ENCODE measurements around the gene FAM181A. TPM values are rescaled to one million over a fixed set of nuclear protein-coding genes. Genes with fewer than 3 reads are reported as not detected.
A peak's percentile ranks its signal among the peaks of the same experiment; 100 is the strongest.

Gene FAM181A
- total and polyA plus RNA-seq, 10 of the 15 experiments (the other 5 are each of a cell fraction or from before 2014, with no cell fraction given): not detected

DNA sequence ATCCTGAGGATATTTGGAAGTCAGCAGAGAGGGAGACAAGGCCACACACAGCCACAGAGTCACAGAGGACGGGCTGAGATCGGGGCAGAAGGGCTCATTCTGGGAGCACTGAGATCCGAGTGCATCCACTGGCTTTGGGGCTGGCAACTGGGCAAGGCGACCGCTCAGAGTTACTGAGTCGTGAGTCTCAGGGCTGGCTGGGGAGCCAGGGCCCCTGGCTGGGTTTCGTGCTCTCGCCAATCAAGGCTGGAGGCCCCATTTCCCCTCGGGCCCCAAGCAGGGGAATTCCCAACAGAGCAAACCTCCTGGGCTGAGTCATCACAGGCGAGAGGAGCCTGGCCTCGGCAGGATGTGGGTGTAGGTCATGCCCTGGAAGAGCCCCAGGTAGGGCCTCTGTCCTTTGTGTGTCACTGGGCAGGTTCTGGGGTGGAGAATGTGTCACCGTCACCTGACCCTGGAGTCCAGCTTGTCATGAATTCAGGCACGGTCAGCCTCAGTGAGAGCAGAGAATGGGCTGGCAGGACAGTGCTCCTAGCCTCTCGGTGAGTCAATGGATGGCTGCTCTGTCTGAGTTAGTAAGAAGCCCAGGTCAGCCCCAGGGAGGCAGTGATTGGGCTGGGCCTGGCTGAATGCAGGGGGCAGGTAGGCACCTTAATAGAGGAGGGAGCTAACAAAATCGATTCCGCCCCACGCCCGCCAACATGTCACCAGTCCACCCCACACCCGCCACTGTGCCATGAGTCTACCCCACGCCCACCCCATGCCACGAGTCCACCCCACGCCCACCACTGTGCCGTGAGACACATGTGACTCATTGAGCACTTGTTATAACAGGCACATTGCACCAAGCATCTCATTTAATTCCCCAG lies 32.3 kb downstream of the FAM181A start (continued):
- TF ChIP-seq, protein P1, sequence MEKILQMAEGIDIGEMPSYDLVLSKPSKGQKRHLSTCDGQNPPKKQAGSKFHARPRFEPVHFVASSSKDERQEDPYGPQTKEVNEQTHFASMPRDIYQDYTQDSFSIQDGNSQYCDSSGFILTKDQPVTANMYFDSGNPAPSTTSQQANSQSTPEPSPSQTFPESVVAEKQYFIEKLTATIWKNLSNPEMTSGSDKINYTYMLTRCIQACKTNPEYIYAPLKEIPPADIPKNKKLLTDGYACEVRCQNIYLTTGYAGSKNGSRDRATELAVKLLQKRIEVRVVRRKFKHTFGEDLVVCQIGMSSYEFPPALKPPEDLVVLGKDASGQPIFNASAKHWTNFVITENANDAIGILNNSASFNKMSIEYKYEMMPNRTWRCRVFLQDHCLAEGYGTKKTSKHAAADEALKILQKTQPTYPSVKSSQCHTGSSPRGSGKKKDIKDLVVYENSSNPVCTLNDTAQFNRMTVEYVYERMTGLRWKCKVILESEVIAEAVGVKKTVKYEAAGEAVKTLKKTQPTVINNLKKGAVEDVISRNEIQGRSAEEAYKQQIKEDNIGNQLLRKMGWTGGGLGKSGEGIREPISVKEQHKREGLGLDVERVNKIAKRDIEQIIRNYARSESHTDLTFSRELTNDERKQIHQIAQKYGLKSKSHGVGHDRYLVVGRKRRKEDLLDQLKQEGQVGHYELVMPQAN (conservative IDR thresholded peaks at IDR 0.05): peak; percentile 22; the same call in 1 of the 2 replicates
- TF ChIP-seq KAT2A (conservative IDR thresholded peaks at IDR 0.05; ENCODE audit: control insufficient read depth, low read depth, low read length) (no peak), RCOR1 (conservative IDR thresholded peaks at IDR 0.05; ENCODE audit: low read depth, low read length) (0 out of 2 replicates have a peak, but pooled peaks have one; percentile 43), TAF1 (IDR thresholded peaks at IDR 0.05; ENCODE audit: borderline replicate concordance, low read depth, low read length) (peak; percentile 89), HDGF (IDR thresholded peaks at IDR 0.05) (peak; percentile 52; the same call in 1 of the 2 replicates), ZNF687 (IDR thresholded peaks at IDR 0.05) (peak; percentile 99), HCFC1 (IDR thresholded peaks at IDR 0.05; ENCODE audit: low read length) (no peak), CUX1 (IDR thresholded peaks at IDR 0.05; ENCODE audit: insufficient replicate concordance, low read depth, low read length) (no peak), MYB (IDR thresholded peaks at IDR 0.05; ENCODE audit: borderline replicate concordance, low read depth, low read length) (peak; percentile 80; the same call in 1 of the 2 replicates), SIN3A (IDR thresholded peaks at IDR 0.05; ENCODE audit: low read depth, low read length) (no peak), SRF (IDR thresholded peaks at IDR 0.05; ENCODE audit: low read depth in 2 of 2, low read length in 2 of 2) (0 out of 4 replicates have a peak, but pooled peaks of 1 of the 2 experiments have one; percentile 18), LARP7 (IDR thresholded peaks at IDR 0.05) (no peak; the same call in 1 of the 2 replicates), MYC (IDR thresholded peaks at IDR 0.05; ENCODE audit: insufficient read depth, insufficient read length, insufficient replicate concordance, low read length, severe bottlenecking) (no peak), CREB1 (IDR thresholded peaks at IDR 0.05; ENCODE audit: low read depth) (no peak), RELB (IDR thresholded peaks at IDR 0.05; ENCODE audit: low read depth) (peak; percentile 97)
